NCI-H187 treated with DMSO at 0.1 percent for 48 hours (cell line): Measurements from ENCODE around the gene MARCHF9.

ENCODE experiments used
- DNase-seq: peaks from one replicate; lab custom pipeline; 2025; lab: John Stamatoyannopoulos, UW

MARCHF9 gene

DNA sequence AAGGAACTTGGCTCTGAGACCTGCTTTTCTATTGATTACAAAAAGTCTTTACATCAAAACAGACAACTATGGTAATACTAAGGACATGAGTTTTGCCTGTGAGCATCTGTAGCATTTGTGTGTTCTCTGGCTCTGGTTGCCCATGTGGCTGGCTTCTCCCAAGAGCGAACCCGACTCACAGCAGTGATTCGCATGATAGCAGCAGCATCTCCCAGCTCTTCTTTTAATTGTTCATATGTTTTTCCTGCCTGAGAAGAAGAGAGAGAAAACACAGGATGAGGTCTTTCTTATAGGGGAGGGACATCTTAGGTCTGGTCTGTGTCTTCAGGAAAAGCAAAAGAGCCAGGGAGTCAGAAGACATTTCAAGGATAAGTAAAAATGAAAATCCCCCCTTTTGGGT, 46.1 kb downstream of the MARCHF9 start:
- no peak for DNase-seq

DNA sequence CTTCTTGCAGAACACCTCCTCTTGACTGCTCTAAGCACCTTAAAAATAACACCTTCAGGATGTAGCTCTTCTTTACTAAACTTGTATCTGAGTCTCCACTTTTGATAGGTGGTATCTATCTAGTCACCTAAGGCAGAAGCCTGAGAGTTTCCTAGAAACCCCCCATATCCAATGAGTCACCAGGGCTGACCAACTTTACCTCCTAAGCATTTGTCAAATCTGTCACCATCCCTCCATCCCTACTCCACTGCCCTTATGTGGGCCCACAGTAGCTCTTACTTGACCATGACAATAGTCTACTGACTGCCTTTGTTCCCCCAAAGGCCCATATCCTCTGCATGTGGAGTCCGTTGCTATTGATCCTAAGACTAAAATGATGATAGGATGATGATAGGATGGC, 47.7 kb downstream of the MARCHF9 start:
- no peak for DNase-seq

DNA sequence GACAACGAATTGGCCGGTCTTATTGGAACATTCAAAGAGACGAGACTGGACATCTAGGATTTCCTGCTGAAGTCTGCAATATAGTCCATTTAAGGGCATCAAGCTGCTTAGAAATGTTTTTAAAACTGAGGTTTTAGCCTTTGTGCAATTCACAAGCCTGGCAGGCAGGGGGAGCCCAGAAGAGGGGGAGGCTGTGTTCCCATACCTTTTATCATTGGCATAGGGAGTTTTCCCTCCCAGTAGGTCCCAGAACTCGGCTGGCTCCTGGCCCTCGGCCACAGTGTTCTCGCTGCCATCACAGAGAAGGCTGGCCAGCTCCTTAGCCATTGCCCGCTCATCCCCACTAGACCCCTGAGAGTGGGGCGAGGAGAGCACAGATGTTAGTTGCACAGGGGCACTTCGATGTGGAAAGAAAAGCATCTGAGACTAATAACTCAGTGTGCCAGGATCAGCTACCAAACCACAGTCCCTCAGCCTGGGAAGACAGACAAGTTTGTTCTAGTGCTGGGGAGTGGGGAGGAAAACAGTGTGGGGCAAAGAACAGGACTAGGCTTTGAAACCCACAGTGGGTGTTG, 48.5 kb downstream of the MARCHF9 start:
- DNase-seq, result no peak

DNA sequence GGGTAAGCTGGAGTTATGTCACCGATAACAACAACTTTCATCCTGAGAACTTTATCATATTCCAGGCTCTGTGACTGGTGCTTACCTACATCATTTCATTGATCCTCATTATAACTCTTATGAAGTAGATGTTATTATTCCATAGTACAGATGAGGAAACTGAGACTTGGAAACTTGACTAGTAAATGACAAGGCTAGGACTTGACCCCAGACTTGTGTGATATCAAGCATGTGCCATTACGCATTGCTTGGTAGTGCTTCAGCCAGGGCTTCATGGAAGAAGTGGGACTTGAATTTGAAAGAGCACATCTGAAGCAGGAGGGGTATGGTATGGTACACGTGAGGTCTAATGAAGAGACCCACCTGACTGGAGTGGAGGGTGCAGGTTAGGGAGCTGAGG, 51.8 kb downstream of the MARCHF9 start:
- no peak for DNase-seq

DNA sequence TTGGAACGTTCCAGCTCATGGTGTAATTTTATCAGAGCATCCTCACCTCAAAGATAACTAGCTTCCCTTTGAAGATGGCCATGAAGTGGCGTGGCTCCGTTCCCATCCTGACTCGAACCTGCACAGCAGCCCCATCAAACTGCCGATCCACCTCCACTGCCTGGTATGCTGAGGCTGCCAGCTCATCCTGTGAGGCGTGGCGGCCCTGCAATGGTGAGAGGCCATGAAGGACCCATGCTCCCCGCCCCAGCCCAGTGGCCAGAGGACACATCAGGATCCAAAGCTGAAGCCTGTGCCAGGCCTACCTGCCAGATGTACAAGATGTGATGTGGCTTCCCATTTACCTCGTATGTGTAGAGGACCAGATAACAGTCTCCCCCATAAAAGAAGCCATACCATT, 52.4 kb downstream of the MARCHF9 start:
- DNase-seq, result no peak

DNA sequence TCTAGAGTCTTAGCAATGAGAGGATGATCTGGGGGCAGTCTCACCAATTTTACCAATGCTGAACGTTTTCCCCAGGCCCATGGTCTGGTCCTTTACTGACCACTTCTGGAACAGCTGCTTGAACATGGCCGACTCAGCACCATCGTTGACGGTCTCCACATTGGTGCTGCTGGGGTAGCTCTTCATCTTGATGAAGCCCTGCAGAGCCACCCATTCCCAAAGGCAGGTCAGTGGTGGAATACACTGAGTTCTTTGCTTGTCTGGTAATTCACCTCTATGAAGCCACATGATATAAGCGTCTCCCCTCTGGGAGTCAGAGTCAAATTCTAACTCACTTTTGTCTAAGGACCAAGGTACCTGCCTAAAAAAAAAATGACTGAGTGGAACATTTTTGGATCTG, 53.4 kb downstream of the MARCHF9 start:
- DNase-seq, result no peak

DNA sequence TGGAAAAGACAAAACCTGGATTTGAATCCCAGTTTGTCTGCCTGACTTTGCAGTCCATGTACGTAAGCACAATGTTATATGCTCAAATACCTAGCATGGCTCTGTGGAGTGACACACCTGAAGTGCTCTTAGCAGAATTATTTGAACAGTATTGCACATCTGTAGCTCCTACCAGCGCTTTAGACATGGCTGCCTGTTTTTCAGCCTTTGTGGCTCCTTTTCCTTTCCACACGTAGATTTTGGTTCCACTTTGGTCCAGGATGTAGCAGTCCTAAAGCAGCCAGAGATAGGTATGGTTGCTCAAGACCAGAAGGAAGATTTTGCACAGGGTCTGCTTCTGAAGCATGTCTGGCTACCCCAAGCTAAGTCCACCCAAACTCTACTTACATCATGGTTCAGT, 54.5 kb downstream of the MARCHF9 start:
- no peak for DNase-seq
